ENCODE measurements around the gene PRCC. TPM values are rescaled to one million over a fixed set of nuclear protein-coding genes. Genes with fewer than 3 reads are reported as not detected.

Gene PRCC
- total RNA-seq, 1 donor from 2014 or later, result 60.9 TPM

DNA sequence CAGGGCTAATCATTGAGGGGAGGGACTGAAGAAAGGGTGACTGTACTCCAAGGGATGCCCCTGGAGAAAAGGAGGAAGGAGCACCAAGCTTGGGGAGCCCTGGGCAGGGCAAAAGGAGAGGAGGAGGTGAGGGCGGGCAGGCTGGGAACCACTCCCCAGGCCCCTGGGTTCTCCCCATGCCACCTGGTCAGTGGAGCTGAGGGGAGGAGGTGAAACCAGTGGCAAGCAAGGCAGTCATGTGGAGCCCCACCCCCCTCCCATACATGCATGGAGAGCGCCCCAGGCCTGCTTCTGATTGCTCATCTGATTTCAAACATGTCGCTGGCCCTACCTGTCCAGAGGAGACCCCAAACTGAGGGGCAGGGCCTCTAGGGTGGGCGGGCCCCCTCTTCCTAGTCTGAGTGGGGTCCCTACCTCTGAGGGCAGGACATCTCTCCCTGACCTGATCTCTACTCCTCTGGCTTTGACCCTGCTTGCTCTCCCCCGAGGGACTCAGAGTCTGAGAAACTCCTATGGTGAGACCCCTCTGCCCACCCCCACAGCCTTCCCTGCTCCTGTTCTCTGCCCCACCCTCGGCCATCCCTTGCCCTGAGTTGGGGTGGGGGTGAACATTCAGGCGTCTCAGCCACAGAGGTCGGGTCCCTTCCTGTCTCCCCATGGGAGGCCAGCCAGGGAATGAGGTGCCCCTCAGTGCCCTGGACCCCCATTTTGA, 73.0 kb downstream of the PRCC start:
- Mint-ChIP-seq H3K27ac (ENCODE audit: unreplicated experiment) (no peak overlapping the region), H3K4me3 (ENCODE audit: unreplicated experiment) (no peak overlapping the region), H3K36me3 (ENCODE audit: low read depth) (peaks cover 2% of the 10 kb centered on the region), H3K4me1 (ENCODE audit: low read depth) (no peaks in the 10 kb centered on the region), H3K27me3 (ENCODE audit: low read depth) (peaks cover 52% of the 10 kb centered on the region), H3K9me3 (ENCODE audit: low read depth) (no peaks in the 10 kb centered on the region)
- DNase-seq (ENCODE audit: low spot score), result peak; percentile 63
- TF ChIP-seq, protein P1, sequence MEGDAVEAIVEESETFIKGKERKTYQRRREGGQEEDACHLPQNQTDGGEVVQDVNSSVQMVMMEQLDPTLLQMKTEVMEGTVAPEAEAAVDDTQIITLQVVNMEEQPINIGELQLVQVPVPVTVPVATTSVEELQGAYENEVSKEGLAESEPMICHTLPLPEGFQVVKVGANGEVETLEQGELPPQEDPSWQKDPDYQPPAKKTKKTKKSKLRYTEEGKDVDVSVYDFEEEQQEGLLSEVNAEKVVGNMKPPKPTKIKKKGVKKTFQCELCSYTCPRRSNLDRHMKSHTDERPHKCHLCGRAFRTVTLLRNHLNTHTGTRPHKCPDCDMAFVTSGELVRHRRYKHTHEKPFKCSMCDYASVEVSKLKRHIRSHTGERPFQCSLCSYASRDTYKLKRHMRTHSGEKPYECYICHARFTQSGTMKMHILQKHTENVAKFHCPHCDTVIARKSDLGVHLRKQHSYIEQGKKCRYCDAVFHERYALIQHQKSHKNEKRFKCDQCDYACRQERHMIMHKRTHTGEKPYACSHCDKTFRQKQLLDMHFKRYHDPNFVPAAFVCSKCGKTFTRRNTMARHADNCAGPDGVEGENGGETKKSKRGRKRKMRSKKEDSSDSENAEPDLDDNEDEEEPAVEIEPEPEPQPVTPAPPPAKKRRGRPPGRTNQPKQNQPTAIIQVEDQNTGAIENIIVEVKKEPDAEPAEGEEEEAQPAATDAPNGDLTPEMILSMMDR (IDR thresholded peaks at IDR 0.05), result no peak

DNA sequence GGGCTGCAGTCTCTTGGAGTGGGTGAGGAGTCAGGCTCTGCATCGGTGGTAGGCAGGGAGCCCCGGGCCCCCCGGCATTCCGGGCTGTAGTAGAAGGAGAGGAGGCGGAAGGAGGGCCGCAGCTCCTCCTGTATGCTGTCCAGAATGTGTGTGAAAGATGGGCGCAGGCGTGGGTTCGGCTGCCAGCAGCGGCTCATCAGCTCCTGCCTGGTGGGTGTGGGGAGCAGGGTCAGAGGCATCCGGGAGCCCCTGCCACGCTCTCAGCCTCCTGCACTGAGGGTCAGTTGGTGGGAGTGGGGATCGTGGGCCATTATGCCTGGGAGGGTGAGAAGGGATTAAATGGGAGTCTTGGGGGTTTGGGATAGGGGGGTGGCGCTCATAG, 73.6 kb downstream of the PRCC start:
- peaks cover 51% of the 10 kb centered on the region for H3K27me3 Mint-ChIP-seq (ENCODE audit: low read depth)
- no peaks in the 10 kb centered on the region for H3K9me3 Mint-ChIP-seq (ENCODE audit: low read depth)
- peaks cover 3% of the 10 kb centered on the region for H3K4me1 Mint-ChIP-seq (ENCODE audit: low read depth)
- DNase-seq (ENCODE audit: low spot score), result peak; percentile 77
- H3K36me3 Mint-ChIP-seq (ENCODE audit: low read depth), result peaks cover 2% of the 10 kb centered on the region
- H3K27ac Mint-ChIP-seq (ENCODE audit: unreplicated experiment), result no peak overlapping the region
- TF ChIP-seq, protein P1 (IDR thresholded peaks at IDR 0.05), result no peak
- H3K4me3 Mint-ChIP-seq (ENCODE audit: unreplicated experiment), result no peak overlapping the region

DNA sequence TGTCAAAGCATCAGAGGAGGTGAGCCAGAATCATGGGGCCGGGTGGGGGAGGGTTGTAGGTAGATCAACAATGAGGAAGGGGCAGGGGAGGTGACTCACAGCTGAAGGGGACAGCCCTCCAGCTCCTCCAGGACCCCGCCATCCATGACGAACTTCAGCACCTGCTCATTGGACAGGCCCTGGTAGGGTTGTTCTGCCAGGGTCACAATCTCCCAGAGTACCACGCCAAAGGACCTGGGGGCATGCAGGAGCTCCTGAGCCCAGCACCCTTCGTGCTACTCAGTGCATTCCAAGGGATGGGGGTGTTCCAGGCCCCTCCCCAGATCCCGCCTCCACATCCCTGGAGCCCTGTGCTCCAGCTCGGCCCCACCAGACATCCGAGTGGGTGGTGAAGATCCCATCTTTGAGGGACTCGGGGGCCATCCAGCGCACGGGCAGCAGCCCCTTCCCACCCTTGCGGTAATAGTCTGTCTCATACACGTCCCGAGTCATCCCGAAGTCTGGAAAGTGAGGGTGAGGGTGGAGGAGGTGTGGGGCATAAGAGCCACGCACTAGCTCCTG, 74.0 kb downstream of the PRCC start:
- TF ChIP-seq, protein P1 (IDR thresholded peaks at IDR 0.05), result no peak
- DNase-seq (ENCODE audit: low spot score), result peak; percentile 76
- peaks cover 51% of the 10 kb centered on the region for H3K27me3 Mint-ChIP-seq (ENCODE audit: low read depth)

DNA sequence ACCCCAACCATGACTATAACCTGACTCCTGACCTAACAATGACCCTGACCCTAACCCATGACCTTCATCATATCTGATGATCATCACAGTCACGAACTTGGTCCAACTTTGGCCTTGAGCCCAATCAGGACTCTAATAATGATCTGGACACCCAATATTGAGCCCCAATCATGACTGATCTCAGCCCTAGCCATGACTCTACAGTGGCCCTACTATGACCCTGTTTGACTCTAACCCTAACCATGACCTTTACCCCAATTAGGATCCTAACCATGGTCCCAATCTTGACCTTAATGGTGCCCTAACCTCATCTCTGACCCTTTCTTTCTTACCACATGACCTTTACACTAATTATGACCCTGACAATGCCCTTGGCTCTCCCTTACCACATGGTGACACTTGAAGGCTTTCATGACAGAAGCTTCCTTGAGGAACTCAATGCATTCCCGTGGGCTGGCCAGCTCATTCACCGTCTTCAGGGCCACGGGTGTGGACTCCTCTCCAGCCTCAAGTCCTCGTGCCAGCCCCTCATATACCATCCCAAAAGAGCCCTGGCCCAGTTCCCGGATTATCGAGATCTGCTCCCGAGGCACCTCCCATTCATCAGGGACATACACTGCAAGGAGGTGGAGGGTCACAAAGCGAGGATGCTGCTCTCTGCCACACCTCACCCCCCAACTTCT, 75.4 kb downstream of the PRCC start:
- peaks cover 3% of the 10 kb centered on the region for H3K4me1 Mint-ChIP-seq (ENCODE audit: low read depth)
- H3K27me3 Mint-ChIP-seq (ENCODE audit: low read depth), result peaks cover 51% of the 10 kb centered on the region
- no peak overlapping the region for H3K4me3 Mint-ChIP-seq (ENCODE audit: unreplicated experiment)
- H3K27ac Mint-ChIP-seq (ENCODE audit: unreplicated experiment), result no peak overlapping the region
- TF ChIP-seq, protein P1 (IDR thresholded peaks at IDR 0.05), result no peak
- peak; percentile 72 for DNase-seq (ENCODE audit: low spot score)
- no peaks in the 10 kb centered on the region for H3K9me3 Mint-ChIP-seq (ENCODE audit: low read depth)
- H3K36me3 Mint-ChIP-seq (ENCODE audit: low read depth), result peaks cover 2% of the 10 kb centered on the region

More for the DNA sequence above, 74.0 kb downstream of the PRCC start:
- Mint-ChIP-seq H3K27ac (ENCODE audit: unreplicated experiment) (no peak overlapping the region), H3K9me3 (ENCODE audit: low read depth) (no peaks in the 10 kb centered on the region), H3K4me3 (ENCODE audit: unreplicated experiment) (no peak overlapping the region), H3K36me3 (ENCODE audit: low read depth) (peaks cover 2% of the 10 kb centered on the region), H3K4me1 (ENCODE audit: low read depth) (peaks cover 3% of the 10 kb centered on the region)

DNA sequence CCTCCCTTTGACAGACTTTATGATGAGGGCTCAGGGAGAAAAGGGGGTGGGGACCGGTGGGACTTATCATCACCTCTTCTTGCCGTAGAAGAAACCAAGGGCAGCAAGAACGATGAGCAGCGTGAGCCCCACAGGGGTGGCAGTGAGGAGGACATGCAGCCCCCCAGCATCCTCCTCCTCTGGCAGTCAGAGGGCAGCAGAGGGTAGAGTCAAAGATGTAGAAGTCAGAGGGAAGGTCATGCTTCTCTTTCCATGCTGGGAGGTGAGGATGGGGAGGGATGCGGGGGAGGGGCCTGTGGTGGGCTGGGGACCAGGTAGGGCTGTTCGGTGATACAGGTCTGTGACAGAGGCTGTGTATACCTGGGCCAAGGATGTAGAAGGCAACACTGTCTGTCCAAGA, 76.8 kb downstream of the PRCC start:
- TF ChIP-seq, protein P1 (IDR thresholded peaks at IDR 0.05), result no peak
- Mint-ChIP-seq H3K27me3 (ENCODE audit: low read depth) (peaks cover 55% of the 10 kb centered on the region), H3K36me3 (ENCODE audit: low read depth) (peaks cover 2% of the 10 kb centered on the region), H3K27ac (ENCODE audit: unreplicated experiment) (no peak overlapping the region), H3K4me3 (ENCODE audit: unreplicated experiment) (no peak overlapping the region), H3K4me1 (ENCODE audit: low read depth) (peaks cover 3% of the 10 kb centered on the region), H3K9me3 (ENCODE audit: low read depth) (no peaks in the 10 kb centered on the region)
- no peak for DNase-seq (ENCODE audit: low spot score)
